AG04449 (cell line): ENCODE measurements around the gene TMEM178B.

Source experiments
- CTCF ChIA-PET: fragments of 350-600 bp; formaldehyde crosslinking; extraction: SDS; loops from one replicate; lab custom pipeline; 2021; ENCODE audit warnings: antibody characterized with exemption; lab: Yijun Ruan, JAX
- POLR2A ChIA-PET: fragments of 400-600, 350-600 bp; formaldehyde crosslinking; extraction: SDS; loops from one replicate; lab custom pipeline; 2020; ENCODE audit warnings: antibody characterized with exemption, inconsistent platforms; lab: Yijun Ruan, JAX
- DNase-seq: peaks from one replicate; pipeline ENCODE4 v3.0.0-alpha.2; 2010; ENCODE audit warnings: low read depth, low spot score
- H3K4me3 ChIP-seq: 2 replicates; pipeline ENCODE4 v1.5.1; 2011; ENCODE audit warnings: low read depth, mild to moderate bottlenecking, control low read depth, low read length
- TF ChIP-seq, protein P1 (sequence below): IDR thresholded peaks from one replicate; pipeline ENCODE4 v1.5.1; 2011; ENCODE audit warnings: mild to moderate bottlenecking, moderate library complexity, low read length, control low read depth, inconsistent platforms; ENCODE audit not compliant: insufficient read depth; ENCODE audit errors: missing control alignments

TMEM178B gene

DNA sequence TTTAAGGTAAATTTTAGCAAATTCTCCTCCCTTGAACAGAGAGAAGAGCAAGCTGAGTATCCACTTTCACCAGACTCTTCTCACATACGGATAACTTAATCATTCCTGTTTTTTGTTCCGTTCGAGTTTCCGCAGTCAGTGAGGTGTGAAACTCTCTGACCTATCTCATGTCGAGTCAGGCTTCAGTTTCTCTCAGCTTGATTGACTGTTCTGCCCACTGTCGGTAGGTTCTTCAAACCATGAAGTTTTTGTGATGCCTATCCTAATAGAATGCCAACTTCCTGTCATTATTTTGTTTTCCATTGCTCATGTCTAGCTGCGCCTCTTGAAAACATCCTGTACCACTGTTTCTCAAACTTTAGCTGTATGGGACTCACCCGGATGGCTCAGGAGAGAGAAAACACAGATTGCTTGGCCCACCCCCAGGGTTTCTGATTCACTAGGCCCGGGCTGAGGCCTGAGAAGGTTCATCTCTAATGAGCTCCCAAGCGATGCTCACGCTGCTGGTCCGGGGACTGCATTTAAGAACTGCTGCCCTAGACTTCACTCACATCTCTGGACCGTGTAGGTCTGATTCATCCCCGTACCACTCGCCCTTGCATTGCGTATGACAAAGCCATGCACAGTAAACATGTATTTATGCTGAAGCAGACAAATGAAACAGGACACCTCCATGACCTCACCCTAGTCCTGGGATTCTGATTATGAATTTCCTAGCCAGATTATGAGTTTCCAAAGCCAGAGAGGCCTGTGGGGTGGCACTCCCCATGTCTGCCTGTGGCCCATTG lies 269.0 kb downstream of the TMEM178B start:
- ChIA-PET POLR2A (no interaction called here), CTCF (no interaction called here)
- DNase-seq, result no peak
- TF ChIP-seq, protein P1, sequence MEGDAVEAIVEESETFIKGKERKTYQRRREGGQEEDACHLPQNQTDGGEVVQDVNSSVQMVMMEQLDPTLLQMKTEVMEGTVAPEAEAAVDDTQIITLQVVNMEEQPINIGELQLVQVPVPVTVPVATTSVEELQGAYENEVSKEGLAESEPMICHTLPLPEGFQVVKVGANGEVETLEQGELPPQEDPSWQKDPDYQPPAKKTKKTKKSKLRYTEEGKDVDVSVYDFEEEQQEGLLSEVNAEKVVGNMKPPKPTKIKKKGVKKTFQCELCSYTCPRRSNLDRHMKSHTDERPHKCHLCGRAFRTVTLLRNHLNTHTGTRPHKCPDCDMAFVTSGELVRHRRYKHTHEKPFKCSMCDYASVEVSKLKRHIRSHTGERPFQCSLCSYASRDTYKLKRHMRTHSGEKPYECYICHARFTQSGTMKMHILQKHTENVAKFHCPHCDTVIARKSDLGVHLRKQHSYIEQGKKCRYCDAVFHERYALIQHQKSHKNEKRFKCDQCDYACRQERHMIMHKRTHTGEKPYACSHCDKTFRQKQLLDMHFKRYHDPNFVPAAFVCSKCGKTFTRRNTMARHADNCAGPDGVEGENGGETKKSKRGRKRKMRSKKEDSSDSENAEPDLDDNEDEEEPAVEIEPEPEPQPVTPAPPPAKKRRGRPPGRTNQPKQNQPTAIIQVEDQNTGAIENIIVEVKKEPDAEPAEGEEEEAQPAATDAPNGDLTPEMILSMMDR, result no peak
- no peak overlapping the region for H3K4me3 ChIP-seq

DNA sequence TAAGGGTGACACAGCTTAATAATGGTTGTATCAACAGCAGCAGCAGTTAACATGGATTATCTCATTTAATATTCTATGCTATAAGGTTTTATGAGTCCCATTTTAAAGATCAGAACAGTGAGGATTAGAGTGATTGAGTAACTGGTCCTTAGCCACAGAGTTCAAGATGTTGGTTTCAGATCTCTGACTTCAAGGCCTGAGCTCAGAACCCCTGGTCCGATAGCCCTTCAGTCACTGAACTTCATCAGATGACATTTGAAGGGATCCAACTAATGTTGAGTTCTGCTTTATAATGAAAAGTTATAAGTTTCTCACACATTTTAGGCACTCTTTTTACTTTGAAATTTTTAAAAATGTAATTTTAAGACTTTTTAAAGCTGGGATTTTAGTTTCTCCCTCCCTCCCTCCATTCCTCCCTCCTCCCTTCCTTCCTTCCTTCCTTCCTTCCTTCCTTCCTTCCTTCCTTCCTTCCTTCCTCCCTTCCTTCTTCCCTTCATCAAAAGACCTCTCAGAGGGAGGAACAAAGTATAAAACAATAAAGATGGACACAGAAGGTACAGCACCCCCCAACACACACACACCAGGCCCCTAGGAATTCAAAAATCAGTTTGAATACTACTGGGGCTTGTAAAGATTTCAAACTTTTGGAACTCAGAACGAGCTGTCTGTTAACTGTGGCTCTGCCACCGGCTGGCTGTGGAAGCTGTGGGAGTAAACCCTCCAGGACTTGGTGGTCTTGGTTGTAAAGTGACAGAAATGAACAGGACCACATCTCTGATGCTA lies 270.5 kb downstream of the TMEM178B start:
- POLR2A ChIA-PET, result no interaction called here
- TF ChIP-seq, protein P1, result no peak
- DNase-seq, result no peak
- CTCF ChIA-PET, result no interaction called here
- no peak overlapping the region for H3K4me3 ChIP-seq

DNA sequence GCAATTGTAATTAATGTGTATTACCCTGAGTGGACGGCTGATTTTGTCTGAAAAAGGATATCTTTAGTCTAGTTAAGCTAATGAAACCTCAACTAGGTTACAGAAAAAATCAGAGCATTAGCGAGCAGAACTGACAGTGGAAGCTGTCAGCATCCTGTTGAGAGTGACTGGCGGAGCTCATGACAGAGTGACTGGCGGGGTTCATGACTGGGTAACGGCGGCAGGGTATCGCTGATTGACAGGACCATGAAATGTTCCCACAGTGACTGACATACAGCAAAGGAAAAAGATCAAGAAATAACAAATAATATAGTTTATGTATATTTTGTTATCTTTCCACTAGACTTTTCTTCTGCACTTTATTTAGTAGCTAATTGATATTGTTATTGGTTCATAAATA lies 274.9 kb downstream of the TMEM178B start:
- ChIA-PET CTCF (no interaction called here), POLR2A (no interaction called here)
- no peak overlapping the region for H3K4me3 ChIP-seq
- TF ChIP-seq, protein P1, result no peak
- no peak for DNase-seq

DNA sequence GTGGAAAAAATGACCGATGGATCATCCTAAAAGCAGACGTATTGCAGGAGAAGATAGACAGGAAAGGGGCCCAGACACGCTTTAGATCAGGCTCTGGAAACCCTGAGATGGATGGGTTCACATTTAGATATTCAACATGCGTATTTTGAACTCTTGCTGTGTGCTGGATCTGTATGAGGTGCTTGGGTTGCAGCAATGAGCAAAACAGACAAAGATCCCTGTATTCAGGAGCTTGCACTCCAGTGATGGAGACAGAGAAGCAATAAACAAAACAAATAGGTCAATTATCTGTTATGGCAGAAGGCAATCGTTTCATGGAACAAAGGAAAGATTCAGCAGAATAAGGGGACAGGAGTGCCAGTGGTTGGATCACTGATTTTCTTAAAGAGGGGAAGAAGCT lies 275.5 kb downstream of the TMEM178B start:
- CTCF ChIA-PET, result no interaction called here
- H3K4me3 ChIP-seq, result no peak overlapping the region
- DNase-seq, result no peak
- TF ChIP-seq, protein P1, result no peak
- POLR2A ChIA-PET, result no interaction called here

DNA sequence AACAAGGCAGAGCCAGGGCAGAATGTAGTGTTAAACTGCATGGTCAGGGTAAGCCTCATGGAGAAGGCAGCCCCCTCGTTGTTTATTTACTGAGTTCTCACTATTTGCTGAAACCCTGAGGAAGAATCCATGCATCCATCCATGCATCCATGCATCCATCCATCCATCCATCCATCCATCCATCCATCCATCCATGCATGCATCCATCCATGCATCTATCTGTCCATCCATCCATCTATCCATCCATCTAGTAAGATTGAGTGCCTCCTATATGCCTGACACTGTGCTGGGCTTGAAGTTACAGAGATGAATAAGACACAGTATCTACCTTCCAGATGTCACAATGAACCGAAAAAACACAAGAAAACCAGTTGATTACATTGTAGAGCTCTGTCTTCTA lies 275.9 kb downstream of the TMEM178B start:
- H3K4me3 ChIP-seq, result no peak overlapping the region
- POLR2A ChIA-PET, result no interaction called here
- TF ChIP-seq, protein P1, result no peak
- CTCF ChIA-PET, result no interaction called here
- no peak for DNase-seq

DNA sequence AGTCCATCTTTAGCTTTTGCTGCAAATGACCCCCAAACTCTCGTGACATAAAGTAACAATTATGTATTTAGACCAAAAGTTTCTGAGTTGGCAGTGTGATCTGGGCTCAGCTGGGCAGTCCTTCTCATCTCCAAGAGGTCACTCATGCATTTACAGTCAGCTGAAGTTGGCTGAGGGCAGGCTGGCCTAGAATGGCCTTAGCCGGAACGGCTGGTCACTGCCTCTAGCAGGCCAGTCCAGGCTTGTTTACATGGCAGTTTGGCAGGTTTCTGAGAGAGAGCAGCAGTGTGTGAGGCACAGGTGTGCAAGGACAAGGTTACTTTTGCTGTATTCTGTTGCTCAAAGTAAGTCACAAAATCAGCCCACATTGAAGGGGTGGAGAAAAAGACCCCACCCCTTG lies 277.3 kb downstream of the TMEM178B start:
- H3K4me3 ChIP-seq, result no peak overlapping the region
- DNase-seq, result no peak
- TF ChIP-seq, protein P1, result no peak
- ChIA-PET CTCF (no interaction called here), POLR2A (no interaction called here)
